WTC11 (cell line): ENCODE measurements around the gene PHPT1. TPM values are rescaled to one million over a fixed set of nuclear protein-coding genes. Genes with fewer than 3 reads are reported as not detected.
A peak's percentile ranks its signal among the peaks of the same experiment; 100 is the strongest.

Experiments used
- ATAC-seq: fragments of 200-7000 bp; cut with Tn5 transposase; 2 replicates; pipeline ENCODE4 v1.10.0; 2021; ENCODE audit warnings: mild to moderate bottlenecking, moderate library complexity
- CTCF ChIA-PET: fragments of 300-600 bp; sonication (Branson Sonifier 250); formaldehyde crosslinking; loops from one replicate; lab custom pipeline; 2021; ENCODE audit warnings: antibody characterized with exemption; lab: Charles Lee
- POLR2A ChIA-PET: fragments of 350-600 bp; sonication (Branson Sonifier 250); formaldehyde crosslinking; loops from one replicate; lab custom pipeline; 2021; ENCODE audit warnings: antibody characterized with exemption; lab: Charles Lee
- DNase-seq: peaks from one replicate; pipeline ENCODE4 v3.0.0; 2021; ENCODE audit warnings: low spot score
- H3K27ac Mint-ChIP-seq: 2 replicates; pipeline ENCODE4 v1.8.0; 2021; ENCODE audit warnings: mixed read lengths
- H3K27me3 Mint-ChIP-seq: 2 replicates; pipeline ENCODE4 v1.8.0; 2021; ENCODE audit warnings: low read depth, mild to moderate bottlenecking, moderate library complexity, mixed read lengths
- H3K36me3 Mint-ChIP-seq: 2 replicates; pipeline ENCODE4 v1.8.0; 2021; ENCODE audit warnings: mixed read lengths
- H3K4me1 Mint-ChIP-seq: 2 replicates; pipeline ENCODE4 v1.8.0; 2022; ENCODE audit warnings: mixed read lengths
- H3K4me3 Mint-ChIP-seq: 2 replicates; pipeline ENCODE4 v1.8.0; 2021; ENCODE audit warnings: mild to moderate bottlenecking, moderate library complexity, mixed read lengths
- H3K9me3 Mint-ChIP-seq: 2 replicates; pipeline ENCODE4 v1.8.0; 2021; ENCODE audit warnings: mixed read lengths
- CBFB ChIP-seq: sonication (generic); formaldehyde crosslinking; IDR thresholded peaks from 2 replicates; pipeline ENCODE4 v1.8.1; 2022; ENCODE audit warnings: mild to moderate bottlenecking, low read depth, missing genetic modification reagents
- JAZF1 ChIP-seq: fragments of 250-450 bp; sonication (Bioruptor Pico); IDR thresholded peaks from 2 replicates; pipeline ENCODE4 v1.9.0; 2021; ENCODE audit warnings: moderate library complexity, mild to moderate bottlenecking, inconsistent platforms
- NFYB ChIP-seq: sonication (generic); formaldehyde crosslinking; conservative IDR thresholded peaks from 2 replicates; pipeline ENCODE4 v1.8.0; 2022; ENCODE audit warnings: low read depth, missing genetic modification reagents
- PRRX2 ChIP-seq: fragments of 250-450 bp; sonication (Bioruptor Pico); IDR thresholded peaks from 2 replicates; pipeline ENCODE4 v1.8.0; 2021; ENCODE audit warnings: mild to moderate bottlenecking
- RELA ChIP-seq: sonication (generic); formaldehyde crosslinking; IDR thresholded peaks from 2 replicates; pipeline ENCODE4 v1.8.1; 2022; ENCODE audit warnings: missing genetic modification reagents, mild to moderate bottlenecking, borderline replicate concordance
- SOX15 ChIP-seq: fragments of 250-450 bp; sonication (Bioruptor Pico); IDR thresholded peaks from 2 replicates; pipeline ENCODE4 v1.9.0; 2021; ENCODE audit warnings: mild to moderate bottlenecking
- SP1 ChIP-seq: sonication (generic); formaldehyde crosslinking; conservative IDR thresholded peaks from 2 replicates; pipeline ENCODE4 v1.8.1; 2022; ENCODE audit warnings: missing genetic modification reagents
- ZNF121 ChIP-seq: sonication (generic); formaldehyde crosslinking; IDR thresholded peaks from 2 replicates; pipeline ENCODE4 v1.8.0; 2023; ENCODE audit warnings: missing genetic modification reagents
- ZNF138 ChIP-seq: sonication (generic); formaldehyde crosslinking; conservative IDR thresholded peaks from 2 replicates; pipeline ENCODE4 v1.8.1; 2022; ENCODE audit warnings: mild to moderate bottlenecking, moderate library complexity, missing genetic modification reagents
- ZNF232 ChIP-seq: sonication (generic); formaldehyde crosslinking; IDR thresholded peaks from 2 replicates; pipeline ENCODE4 v1.8.0; 2022; ENCODE audit warnings: mild to moderate bottlenecking, missing genetic modification reagents
- ZNF423 ChIP-seq: fragments of 250-450 bp; sonication (Bioruptor Pico); IDR thresholded peaks from 2 replicates; pipeline ENCODE4 v2.1.2; 2022; ENCODE audit warnings: mild to moderate bottlenecking, moderate library complexity
- total RNA-seq: library from RNA; stranded (reverse); gene quantifications from 3 replicates; pipeline ENCODE4 v1.2.3, GENCODE V29; 2021
- TF ChIP-seq, protein P1 (sequence below): sonication (generic); formaldehyde crosslinking; IDR thresholded peaks from 2 replicates; pipeline ENCODE4 v1.8.1; 2022; ENCODE audit warnings: missing genetic modification reagents, borderline replicate concordance
- TF ChIP-seq, protein P2 (sequence below): fragments of 250-450 bp; sonication (Bioruptor Pico); IDR thresholded peaks from 2 replicates; pipeline ENCODE4 v1.9.0; 2021; ENCODE audit warnings: mild to moderate bottlenecking
- TF ChIP-seq, protein P3 (sequence below): sonication (generic); formaldehyde crosslinking; IDR thresholded peaks from 2 replicates; pipeline ENCODE4 v1.8.1; 2023; ENCODE audit warnings: mild to moderate bottlenecking, moderate library complexity, missing genetic modification reagents
- TF ChIP-seq, protein P4 (sequence below): sonication (generic); formaldehyde crosslinking; IDR thresholded peaks from 2 replicates; pipeline ENCODE4 v1.8.1; 2023; ENCODE audit warnings: mild to moderate bottlenecking, missing genetic modification reagents, moderate library complexity
- TF ChIP-seq, protein P5 (sequence below): sonication (generic); formaldehyde crosslinking; IDR thresholded peaks from 2 replicates; pipeline ENCODE4 v1.8.0; 2023; ENCODE audit warnings: mild to moderate bottlenecking, missing genetic modification reagents
- TF ChIP-seq, protein P6 (sequence below): fragments of 250-450 bp; sonication (Bioruptor Pico); IDR thresholded peaks from 2 replicates; pipeline ENCODE4 v1.9.0; 2021; ENCODE audit warnings: moderate library complexity, mild to moderate bottlenecking, inconsistent platforms, borderline replicate concordance
- TF ChIP-seq, protein P7 (sequence below): sonication (generic); formaldehyde crosslinking; IDR thresholded peaks from 2 replicates; pipeline ENCODE4 v1.8.1; 2022; ENCODE audit warnings: low read depth, missing genetic modification reagents, borderline replicate concordance
- TF ChIP-seq, protein P8 (sequence below): sonication (generic); formaldehyde crosslinking; IDR thresholded peaks from 2 replicates; pipeline ENCODE4 v1.8.0; 2022; ENCODE audit warnings: mild to moderate bottlenecking, missing genetic modification reagents
- TF ChIP-seq, protein P9 (sequence below): sonication (generic); formaldehyde crosslinking; IDR thresholded peaks from 2 replicates; pipeline ENCODE4 v1.8.0; 2023; ENCODE audit warnings: missing genetic modification reagents

PHPT1 gene
- total RNA-seq, 1 experiment from 2014 or later = 138 TPM

DNA sequence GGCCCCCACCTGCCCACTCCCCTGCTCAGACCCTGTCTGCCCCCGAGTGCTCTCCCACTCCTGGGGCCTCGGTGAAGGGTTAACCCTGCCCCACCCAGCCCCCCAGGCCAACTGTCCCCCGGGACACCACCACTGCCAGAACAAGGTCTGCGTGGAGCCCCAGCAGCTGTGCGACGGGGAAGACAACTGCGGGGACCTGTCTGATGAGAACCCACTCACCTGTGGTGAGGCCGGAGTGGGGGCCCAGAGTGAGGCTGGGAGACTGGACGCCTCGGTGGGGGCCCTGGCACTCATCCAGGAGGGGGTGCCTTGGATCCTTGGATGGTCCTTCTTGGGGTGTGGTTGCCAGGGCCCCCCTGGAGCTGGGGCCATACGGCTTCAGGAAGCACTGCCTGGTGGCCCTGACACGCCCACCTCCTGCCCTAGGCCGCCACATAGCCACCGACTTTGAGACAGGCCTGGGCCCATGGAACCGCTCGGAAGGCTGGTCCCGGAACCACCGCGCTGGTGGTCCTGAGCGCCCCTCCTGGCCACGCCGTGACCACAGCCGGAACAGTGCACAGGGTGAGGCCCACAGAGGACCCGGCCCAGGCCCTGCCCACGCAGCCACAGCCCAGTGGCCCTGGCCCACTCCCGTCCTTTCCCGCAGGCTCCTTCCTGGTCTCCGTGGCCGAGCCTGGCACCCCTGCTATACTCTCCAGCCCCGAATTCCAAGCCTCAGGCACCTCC lies 5.1 kb downstream of the PHPT1 start:
- H3K27ac Mint-ChIP-seq = no peak overlapping the region
- H3K27me3 Mint-ChIP-seq = no peaks in the 10 kb centered on the region
- TF ChIP-seq, protein P1, sequence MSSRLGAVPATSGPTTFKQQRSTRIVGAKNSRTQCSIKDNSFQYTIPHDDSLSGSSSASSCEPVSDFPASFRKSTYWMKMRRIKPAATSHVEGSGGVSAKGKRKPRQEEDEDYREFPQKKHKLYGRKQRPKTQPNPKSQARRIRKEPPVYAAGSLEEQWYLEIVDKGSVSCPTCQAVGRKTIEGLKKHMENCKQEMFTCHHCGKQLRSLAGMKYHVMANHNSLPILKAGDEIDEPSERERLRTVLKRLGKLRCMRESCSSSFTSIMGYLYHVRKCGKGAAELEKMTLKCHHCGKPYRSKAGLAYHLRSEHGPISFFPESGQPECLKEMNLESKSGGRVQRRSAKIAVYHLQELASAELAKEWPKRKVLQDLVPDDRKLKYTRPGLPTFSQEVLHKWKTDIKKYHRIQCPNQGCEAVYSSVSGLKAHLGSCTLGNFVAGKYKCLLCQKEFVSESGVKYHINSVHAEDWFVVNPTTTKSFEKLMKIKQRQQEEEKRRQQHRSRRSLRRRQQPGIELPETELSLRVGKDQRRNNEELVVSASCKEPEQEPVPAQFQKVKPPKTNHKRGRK (CRISPR knock-in tag) = no peak
- TF ChIP-seq RELA (CRISPR knock-in tag) (no peak), JAZF1 (no peak), ZNF138 (CRISPR knock-in tag) (no peak), ZNF232 (no peak), ZNF423 (CRISPR knock-in tag) (no peak), CBFB (CRISPR knock-in tag) (no peak), ZNF121 (no peak), PRRX2 (no peak), NFYB (CRISPR knock-in tag) (no peak), SOX15 (CRISPR knock-in tag) (no peak), SP1 (CRISPR knock-in tag) (no peak)
- TF ChIP-seq, protein P2, sequence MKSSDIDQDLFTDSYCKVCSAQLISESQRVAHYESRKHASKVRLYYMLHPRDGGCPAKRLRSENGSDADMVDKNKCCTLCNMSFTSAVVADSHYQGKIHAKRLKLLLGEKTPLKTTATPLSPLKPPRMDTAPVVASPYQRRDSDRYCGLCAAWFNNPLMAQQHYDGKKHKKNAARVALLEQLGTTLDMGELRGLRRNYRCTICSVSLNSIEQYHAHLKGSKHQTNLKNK (CRISPR knock-in tag) = no peak
- TF ChIP-seq, protein P3, sequence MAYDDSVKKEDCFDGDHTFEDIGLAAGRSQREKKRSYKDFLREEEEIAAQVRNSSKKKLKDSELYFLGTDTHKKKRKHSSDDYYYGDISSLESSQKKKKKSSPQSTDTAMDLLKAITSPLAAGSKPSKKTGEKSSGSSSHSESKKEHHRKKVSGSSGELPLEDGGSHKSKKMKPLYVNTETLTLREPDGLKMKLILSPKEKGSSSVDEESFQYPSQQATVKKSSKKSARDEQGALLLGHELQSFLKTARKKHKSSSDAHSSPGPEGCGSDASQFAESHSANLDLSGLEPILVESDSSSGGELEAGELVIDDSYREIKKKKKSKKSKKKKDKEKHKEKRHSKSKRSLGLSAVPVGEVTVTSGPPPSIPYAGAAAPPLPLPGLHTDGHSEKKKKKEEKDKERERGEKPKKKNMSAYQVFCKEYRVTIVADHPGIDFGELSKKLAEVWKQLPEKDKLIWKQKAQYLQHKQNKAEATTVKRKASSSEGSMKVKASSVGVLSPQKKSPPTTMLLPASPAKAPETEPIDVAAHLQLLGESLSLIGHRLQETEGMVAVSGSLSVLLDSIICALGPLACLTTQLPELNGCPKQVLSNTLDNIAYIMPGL (CRISPR knock-in tag) = no peak
- TF ChIP-seq, protein P4, sequence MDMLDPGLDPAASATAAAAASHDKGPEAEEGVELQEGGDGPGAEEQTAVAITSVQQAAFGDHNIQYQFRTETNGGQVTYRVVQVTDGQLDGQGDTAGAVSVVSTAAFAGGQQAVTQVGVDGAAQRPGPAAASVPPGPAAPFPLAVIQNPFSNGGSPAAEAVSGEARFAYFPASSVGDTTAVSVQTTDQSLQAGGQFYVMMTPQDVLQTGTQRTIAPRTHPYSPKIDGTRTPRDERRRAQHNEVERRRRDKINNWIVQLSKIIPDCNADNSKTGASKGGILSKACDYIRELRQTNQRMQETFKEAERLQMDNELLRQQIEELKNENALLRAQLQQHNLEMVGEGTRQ (CRISPR knock-in tag) = no peak
- TF ChIP-seq, protein P5, sequence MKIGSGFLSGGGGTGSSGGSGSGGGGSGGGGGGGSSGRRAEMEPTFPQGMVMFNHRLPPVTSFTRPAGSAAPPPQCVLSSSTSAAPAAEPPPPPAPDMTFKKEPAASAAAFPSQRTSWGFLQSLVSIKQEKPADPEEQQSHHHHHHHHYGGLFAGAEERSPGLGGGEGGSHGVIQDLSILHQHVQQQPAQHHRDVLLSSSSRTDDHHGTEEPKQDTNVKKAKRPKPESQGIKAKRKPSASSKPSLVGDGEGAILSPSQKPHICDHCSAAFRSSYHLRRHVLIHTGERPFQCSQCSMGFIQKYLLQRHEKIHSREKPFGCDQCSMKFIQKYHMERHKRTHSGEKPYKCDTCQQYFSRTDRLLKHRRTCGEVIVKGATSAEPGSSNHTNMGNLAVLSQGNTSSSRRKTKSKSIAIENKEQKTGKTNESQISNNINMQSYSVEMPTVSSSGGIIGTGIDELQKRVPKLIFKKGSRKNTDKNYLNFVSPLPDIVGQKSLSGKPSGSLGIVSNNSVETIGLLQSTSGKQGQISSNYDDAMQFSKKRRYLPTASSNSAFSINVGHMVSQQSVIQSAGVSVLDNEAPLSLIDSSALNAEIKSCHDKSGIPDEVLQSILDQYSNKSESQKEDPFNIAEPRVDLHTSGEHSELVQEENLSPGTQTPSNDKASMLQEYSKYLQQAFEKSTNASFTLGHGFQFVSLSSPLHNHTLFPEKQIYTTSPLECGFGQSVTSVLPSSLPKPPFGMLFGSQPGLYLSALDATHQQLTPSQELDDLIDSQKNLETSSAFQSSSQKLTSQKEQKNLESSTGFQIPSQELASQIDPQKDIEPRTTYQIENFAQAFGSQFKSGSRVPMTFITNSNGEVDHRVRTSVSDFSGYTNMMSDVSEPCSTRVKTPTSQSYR (CRISPR knock-in tag) = no peak
- TF ChIP-seq, protein P6, sequence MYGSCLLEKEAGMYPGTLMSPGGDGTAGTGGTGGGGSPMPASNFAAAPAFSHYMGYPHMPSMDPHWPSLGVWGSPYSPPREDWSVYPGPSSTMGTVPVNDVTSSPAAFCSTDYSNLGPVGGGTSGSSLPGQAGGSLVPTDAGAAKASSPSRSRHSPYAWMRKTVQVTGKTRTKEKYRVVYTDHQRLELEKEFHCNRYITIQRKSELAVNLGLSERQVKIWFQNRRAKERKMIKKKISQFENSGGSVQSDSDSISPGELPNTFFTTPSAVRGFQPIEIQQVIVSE (CRISPR knock-in tag) = no peak
- TF ChIP-seq, protein P7, sequence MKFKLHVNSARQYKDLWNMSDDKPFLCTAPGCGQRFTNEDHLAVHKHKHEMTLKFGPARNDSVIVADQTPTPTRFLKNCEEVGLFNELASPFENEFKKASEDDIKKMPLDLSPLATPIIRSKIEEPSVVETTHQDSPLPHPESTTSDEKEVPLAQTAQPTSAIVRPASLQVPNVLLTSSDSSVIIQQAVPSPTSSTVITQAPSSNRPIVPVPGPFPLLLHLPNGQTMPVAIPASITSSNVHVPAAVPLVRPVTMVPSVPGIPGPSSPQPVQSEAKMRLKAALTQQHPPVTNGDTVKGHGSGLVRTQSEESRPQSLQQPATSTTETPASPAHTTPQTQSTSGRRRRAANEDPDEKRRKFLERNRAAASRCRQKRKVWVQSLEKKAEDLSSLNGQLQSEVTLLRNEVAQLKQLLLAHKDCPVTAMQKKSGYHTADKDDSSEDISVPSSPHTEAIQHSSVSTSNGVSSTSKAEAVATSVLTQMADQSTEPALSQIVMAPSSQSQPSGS (CRISPR knock-in tag) = no peak
- TF ChIP-seq, protein P8, sequence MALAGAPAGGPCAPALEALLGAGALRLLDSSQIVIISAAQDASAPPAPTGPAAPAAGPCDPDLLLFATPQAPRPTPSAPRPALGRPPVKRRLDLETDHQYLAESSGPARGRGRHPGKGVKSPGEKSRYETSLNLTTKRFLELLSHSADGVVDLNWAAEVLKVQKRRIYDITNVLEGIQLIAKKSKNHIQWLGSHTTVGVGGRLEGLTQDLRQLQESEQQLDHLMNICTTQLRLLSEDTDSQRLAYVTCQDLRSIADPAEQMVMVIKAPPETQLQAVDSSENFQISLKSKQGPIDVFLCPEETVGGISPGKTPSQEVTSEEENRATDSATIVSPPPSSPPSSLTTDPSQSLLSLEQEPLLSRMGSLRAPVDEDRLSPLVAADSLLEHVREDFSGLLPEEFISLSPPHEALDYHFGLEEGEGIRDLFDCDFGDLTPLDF (CRISPR knock-in tag) = no peak
- TF ChIP-seq, protein P9, sequence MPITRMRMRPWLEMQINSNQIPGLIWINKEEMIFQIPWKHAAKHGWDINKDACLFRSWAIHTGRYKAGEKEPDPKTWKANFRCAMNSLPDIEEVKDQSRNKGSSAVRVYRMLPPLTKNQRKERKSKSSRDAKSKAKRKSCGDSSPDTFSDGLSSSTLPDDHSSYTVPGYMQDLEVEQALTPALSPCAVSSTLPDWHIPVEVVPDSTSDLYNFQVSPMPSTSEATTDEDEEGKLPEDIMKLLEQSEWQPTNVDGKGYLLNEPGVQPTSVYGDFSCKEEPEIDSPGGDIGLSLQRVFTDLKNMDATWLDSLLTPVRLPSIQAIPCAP (CRISPR knock-in tag) = no peak
- TF ChIP-seq, all 79 proteins: peak for 0
- CTCF ChIA-PET = interaction anchor here (1.4 kb wide), 1 partner anchor 175 kb away, joined by 5 read pairs; no protein-coding TSS in a partner anchor
- POLR2A ChIA-PET = no interaction called here
- ATAC-seq = no peak
- DNase-seq = peak; percentile 26
- Mint-ChIP-seq H3K36me3 (peaks cover 2% of the 10 kb centered on the region; the same call in 1 of the 2 replicates), H3K4me3 (no peak overlapping the region), H3K9me3 (no peaks in the 10 kb centered on the region), H3K4me1 (peaks cover 4% of the 10 kb centered on the region)
